ENCODE measurements around the gene SPIRE2.

DNA sequence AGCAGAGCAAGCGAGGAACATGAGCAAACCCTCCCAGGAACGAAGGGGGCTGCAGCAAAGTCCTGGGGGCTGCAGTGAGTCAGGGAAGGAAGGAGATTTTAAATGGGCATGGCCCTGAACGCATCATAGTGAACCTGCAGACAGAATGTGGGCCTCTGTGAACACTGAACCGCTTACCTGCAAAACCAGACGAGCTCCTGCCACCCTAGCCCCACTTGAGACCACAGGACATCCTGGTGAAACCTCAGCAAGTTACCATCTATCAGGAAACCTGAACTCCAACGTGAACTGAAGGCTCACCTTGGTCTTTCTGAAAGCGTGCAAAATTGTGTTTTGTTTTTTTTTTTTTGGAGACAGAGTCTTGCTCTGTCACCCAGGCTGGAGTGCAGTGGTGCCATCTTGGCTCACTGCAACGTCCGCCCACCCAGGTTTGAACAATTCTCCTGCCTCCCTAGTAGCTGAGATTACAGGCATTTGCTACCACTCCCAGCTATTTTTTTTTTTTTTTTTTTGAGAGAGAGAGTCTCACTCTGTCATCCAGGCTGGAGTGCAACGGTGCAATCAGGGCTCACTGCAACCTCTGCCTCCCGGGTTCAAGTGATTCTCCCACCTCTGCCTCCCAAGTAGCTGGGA, 42.6 kb upstream of the SPIRE2 start:
- no peak for TF ChIP-seq ATF5 (CRISPR knock-in tag; IDR thresholded peaks at IDR 0.05; ENCODE audit: low read depth)
- TF ChIP-seq, protein P1, sequence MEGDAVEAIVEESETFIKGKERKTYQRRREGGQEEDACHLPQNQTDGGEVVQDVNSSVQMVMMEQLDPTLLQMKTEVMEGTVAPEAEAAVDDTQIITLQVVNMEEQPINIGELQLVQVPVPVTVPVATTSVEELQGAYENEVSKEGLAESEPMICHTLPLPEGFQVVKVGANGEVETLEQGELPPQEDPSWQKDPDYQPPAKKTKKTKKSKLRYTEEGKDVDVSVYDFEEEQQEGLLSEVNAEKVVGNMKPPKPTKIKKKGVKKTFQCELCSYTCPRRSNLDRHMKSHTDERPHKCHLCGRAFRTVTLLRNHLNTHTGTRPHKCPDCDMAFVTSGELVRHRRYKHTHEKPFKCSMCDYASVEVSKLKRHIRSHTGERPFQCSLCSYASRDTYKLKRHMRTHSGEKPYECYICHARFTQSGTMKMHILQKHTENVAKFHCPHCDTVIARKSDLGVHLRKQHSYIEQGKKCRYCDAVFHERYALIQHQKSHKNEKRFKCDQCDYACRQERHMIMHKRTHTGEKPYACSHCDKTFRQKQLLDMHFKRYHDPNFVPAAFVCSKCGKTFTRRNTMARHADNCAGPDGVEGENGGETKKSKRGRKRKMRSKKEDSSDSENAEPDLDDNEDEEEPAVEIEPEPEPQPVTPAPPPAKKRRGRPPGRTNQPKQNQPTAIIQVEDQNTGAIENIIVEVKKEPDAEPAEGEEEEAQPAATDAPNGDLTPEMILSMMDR (CRISPR knock-in tag; IDR thresholded peaks at IDR 0.05) = no peak

Measured in HepG2 (cell line).